Prostate gland (tissue), 2 donors: ENCODE data around the gene EIF2B2. TPM values are rescaled to one million over a fixed set of nuclear protein-coding genes. Genes with fewer than 3 reads are reported as not detected.

Source experiments
- DNase-seq: peaks from one replicate; pipeline ENCODE4 v3.0.0-alpha.2; 2019; ENCODE audit warnings: low spot score
- H3K27ac ChIP-seq, 2 donors: fragments of 200-600 bp; sonication (generic); 2 replicates each; pipeline ENCODE4 v1.5.1; 2017 to 2019
- H3K27me3 ChIP-seq: fragments of 200-600 bp; sonication (generic); replicated peaks from 2 replicates; pipeline ENCODE4 v1.5.1; 2019; ENCODE audit not compliant: insufficient read depth
- H3K36me3 ChIP-seq, 2 donors: fragments of 200-600 bp; sonication (generic); 1 replicate in 1 of 2; 2 replicates in 1 of 2; pipeline versions ENCODE4 v1.5.1 to v1.8.1; 2017 to 2019
- H3K4me1 ChIP-seq: fragments of 200-600 bp; sonication (generic); replicated peaks from 2 replicates; pipeline ENCODE4 v1.5.1; 2019
- H3K4me3 ChIP-seq, 2 donors: fragments of 200-600 bp; sonication (generic); 2 replicates each; pipeline ENCODE4 v1.5.1; 2017 to 2019
- H3K9me3 ChIP-seq: fragments of 200-600 bp; sonication (generic); 2 replicates; pipeline ENCODE4 v1.5.1; 2017
- POLR2A ChIP-seq: fragments of 450-650 bp; IDR thresholded peaks from one replicate; pipeline ENCODE4 v1.6.1; 2016; ENCODE audit warnings: antibody characterized with exemption, mild to moderate bottlenecking
- POLR2AphosphoS5 ChIP-seq: sonication (generic); formaldehyde crosslinking; IDR thresholded peaks from one replicate; pipeline ENCODE4 v1.6.1; 2017; ENCODE audit warnings: antibody characterized with exemption
- WGBS: methylation state at CpG from one replicate; pipeline ENCODE4 v1.1.5; 2018; 5-methylcytosine and 5-hydroxymethylcytosine counted together
- intact Hi-C: fragments of 100-400 bp; cut with DNase I; formaldehyde crosslinking; loops from one replicate; pipeline ENCODE4 v1.14.2; 2022
- total RNA-seq, 2 donors: library from RNA; depleted of rRNA; stranded (reverse); fragments of >200 nt; gene quantifications; one replicate each; pipeline ENCODE4 v1.1.0, GENCODE V29; 2016
- TF ChIP-seq, protein P1 (sequence below), 4 experiments: fragments of 200-600 bp in 2 of 4; fragments of 450-650 bp in 2 of 4; sonication (generic) in 2 of 4; IDR thresholded peaks; 1 replicate in 3 of 4; 2 replicates in 1 of 4; pipeline ENCODE4 v1.5.1; 2016 to 2019; ENCODE audit warnings: antibody characterized with exemption in 4 of 4, mild to moderate bottlenecking in 2 of 4, moderate library complexity in 2 of 4

The EIF2B2 gene
- total RNA-seq, 2 donors from 2014 or later, result 43.9 to 60.4 TPM

DNA sequence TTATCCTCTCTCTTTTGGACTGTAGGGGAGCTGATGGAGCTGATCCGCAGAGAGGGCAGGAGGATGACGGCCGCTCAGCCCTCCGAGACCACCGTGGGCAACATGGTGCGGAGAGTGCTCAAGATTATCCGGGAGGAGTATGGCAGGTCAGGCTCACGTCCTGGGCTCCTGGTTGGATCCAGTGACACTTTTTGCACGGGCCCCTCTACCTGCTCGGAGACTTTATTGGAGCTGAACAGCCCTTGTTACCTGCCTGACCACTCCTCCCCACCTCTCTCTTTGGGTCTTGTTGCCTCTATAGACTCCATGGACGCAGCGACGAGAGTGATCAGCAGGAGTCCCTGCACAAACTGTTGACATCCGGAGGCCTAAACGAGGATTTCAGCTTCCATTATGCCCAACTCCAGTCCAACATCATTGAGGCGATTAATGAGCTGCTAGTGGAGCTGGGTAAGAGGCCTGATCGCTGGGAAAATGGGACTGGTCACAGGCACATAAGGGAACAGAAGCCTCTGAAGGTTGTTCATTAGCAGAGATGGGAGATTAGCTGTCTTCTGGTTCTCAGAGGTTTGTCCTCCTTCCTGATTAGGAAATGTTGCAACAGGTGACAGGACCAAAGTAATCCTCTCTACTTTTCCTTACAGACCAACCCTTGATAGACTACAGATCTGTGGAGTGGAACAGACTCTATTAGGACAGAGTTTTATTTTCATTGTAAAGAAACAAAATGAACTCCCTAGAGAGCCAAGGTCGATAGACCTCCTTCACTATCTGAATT is 718 bp downstream of the EIF2B2 start:
- TF ChIP-seq POLR2AphosphoS5, result no peak
- no peak for TF ChIP-seq POLR2A
- no peak for DNase-seq
- WGBS, result 9% methylated on average over 18 of the region's 18 CpGs
- Histone ChIP-seq H3K27me3 (no peaks in the 10 kb centered on the region), H3K36me3 (peaks cover 2 to 4% of the 10 kb centered on the region in 2 donors), H3K4me1 (peaks cover 8% of the 10 kb centered on the region), H3K27ac (peak overlapping the region; percentile 67 to 80), H3K9me3 (no peaks in the 10 kb centered on the region), H3K4me3 (peak overlapping the region; percentile 53 to 67)
- intact Hi-C loops, result loop anchor here (5.0 kb wide), 1 partner anchor 56 kb away; no protein-coding TSS in a partner anchor

DNA sequence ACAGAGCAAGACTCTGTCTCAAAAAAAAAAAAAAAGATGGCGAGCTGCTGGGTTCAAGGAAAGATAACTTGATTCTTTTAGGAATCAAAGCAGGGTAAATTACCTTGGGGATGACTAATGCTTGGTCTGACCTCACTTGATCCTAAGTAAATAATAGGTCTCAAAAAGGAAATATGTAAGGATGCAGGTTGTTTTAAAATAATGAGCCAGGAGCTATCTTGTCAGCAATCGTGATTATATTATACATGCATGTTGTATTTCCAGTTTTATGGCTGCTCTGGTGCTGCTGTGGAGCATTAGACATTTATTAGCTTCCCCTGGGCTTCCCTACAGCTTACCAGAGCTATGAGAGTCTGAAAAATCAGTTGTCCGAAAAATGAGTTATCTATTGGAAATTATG is 2.6 kb downstream of the EIF2B2 start:
- H3K4me3 ChIP-seq, result no peak overlapping the region
- no peak overlapping the region for H3K27ac ChIP-seq
- WGBS, result 78% methylated on average over 3 of the region's 3 CpGs
- no peaks in the 10 kb centered on the region for H3K9me3 ChIP-seq
- peaks cover 2 to 4% of the 10 kb centered on the region in 2 donors for H3K36me3 ChIP-seq
- intact Hi-C loops, result no loop called here
- DNase-seq, result no peak
- H3K4me1 ChIP-seq, result peaks cover 8% of the 10 kb centered on the region
- H3K27me3 ChIP-seq, result no peaks in the 10 kb centered on the region
- TF ChIP-seq POLR2A (no peak), POLR2AphosphoS5 (no peak)
- TF ChIP-seq, protein P1, sequence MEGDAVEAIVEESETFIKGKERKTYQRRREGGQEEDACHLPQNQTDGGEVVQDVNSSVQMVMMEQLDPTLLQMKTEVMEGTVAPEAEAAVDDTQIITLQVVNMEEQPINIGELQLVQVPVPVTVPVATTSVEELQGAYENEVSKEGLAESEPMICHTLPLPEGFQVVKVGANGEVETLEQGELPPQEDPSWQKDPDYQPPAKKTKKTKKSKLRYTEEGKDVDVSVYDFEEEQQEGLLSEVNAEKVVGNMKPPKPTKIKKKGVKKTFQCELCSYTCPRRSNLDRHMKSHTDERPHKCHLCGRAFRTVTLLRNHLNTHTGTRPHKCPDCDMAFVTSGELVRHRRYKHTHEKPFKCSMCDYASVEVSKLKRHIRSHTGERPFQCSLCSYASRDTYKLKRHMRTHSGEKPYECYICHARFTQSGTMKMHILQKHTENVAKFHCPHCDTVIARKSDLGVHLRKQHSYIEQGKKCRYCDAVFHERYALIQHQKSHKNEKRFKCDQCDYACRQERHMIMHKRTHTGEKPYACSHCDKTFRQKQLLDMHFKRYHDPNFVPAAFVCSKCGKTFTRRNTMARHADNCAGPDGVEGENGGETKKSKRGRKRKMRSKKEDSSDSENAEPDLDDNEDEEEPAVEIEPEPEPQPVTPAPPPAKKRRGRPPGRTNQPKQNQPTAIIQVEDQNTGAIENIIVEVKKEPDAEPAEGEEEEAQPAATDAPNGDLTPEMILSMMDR (IDR thresholded peaks at IDR 0.05), result no peak

DNA sequence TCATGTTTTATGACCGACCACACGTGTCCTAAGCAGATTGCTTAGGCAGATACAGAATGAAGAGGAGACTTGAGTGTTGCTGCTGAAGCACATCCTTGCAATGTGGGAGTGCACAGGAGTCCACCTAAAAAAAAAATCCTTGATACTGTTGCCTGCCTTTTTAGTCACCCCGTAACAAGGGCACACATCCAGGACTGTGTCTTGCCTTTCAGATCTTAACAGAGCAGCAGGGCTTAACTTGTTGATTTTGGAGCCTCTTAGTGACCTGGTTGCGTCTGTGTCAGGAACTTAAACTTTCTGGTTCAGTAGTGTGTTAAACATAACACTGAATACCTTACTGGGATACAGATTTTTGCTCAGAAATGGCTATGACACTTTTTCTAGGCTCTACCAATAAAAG is 6.5 kb downstream of the EIF2B2 start:
- Histone ChIP-seq H3K27me3 (no peaks in the 10 kb centered on the region), H3K27ac (no peak overlapping the region), H3K4me1 (peaks cover under 1% of the 10 kb centered on the region), H3K36me3 (peaks cover 2 to 4% of the 10 kb centered on the region in 2 donors), H3K9me3 (no peaks in the 10 kb centered on the region), H3K4me3 (no peak overlapping the region)
- WGBS, result 57% methylated on average over 4 of the region's 4 CpGs
- intact Hi-C loops, result no loop called here
- DNase-seq, result no peak
- TF ChIP-seq, protein P1 (IDR thresholded peaks at IDR 0.05), result no peak
- no peak for TF ChIP-seq POLR2AphosphoS5
- no peak for TF ChIP-seq POLR2A

DNA sequence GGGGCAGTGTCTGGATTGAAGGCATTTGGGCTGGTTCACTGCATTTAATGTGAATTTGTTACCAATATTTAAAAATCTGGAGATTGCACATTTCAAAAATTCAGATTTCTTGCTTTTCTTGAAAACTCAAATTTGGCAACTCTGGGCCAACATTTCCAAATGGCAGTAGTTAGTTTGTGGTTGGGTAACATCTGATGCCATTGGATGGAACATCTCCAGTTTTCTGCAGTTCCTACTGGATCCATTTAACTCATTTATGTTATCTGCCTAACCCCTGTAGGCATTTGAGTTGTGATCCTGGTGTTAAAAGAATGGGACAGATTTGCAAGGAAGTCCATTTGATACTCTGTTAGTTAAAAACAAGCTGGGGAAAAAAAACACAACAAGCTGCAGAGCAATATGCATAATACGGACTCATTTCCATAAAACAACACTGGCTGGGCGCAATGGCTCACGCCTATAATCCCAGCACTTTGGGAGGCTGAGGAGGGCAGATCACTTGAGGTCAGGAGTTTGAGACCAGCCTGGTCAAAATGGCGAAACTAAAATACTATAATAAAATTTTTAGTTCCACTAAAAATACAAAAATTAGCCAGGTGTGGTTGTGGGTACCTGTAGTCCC is 7.9 kb downstream of the EIF2B2 start:
- Histone ChIP-seq H3K4me1 (no peaks in the 10 kb centered on the region), H3K4me3 (no peak overlapping the region), H3K36me3 (peaks cover 2 to 4% of the 10 kb centered on the region in 2 donors), H3K9me3 (no peaks in the 10 kb centered on the region), H3K27ac (no peak overlapping the region), H3K27me3 (no peaks in the 10 kb centered on the region)
- 98% methylated on average over 4 of the region's 4 CpGs for WGBS
- DNase-seq, result no peak
- TF ChIP-seq, protein P1 (IDR thresholded peaks at IDR 0.05), result no peak
- no peak for TF ChIP-seq POLR2A
- TF ChIP-seq POLR2AphosphoS5, result no peak
- intact Hi-C loops, result no loop called here

DNA sequence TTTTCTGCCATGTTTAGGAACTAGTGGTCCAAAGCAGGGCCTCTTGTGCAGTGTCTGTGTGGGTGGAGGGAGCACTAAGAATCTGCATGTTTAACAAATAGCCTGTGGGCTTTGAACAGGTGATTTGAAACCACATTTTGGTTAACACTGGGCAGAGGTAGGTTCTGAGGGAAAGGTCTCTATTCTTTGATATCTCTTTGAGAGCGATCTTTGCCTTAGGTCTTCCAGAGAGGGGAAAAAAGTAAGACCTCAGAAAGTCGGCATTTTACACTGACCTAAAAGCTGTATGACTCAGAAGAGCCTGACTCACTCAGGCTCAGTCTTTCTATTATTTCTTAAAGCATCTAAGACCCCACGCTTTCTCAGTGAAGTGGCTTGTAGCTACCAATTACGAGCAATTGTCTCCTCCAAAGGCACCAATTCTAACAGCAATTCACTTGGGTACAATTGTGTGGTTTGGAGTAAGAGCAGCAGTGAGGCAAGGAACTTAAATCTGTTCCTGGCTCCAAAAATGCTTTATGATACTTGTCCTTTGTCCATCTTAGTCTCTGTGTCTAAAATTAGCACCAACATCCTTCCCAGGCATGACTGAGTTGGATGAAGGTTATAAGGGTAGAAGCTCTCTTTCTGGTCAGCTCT is 8.8 kb downstream of the EIF2B2 start:
- TF ChIP-seq POLR2AphosphoS5, result no peak
- no peak for TF ChIP-seq POLR2A
- TF ChIP-seq, protein P1 (IDR thresholded peaks at IDR 0.05), result no peak
- peak overlapping the region in 1 of 2 donors; percentile 12 for H3K27ac ChIP-seq
- no peaks in the 10 kb centered on the region for H3K9me3 ChIP-seq
- H3K4me3 ChIP-seq, result no peak overlapping the region
- intact Hi-C loops, result no loop called here
- peaks cover 2 to 6% of the 10 kb centered on the region in 2 donors for H3K36me3 ChIP-seq
- 60% methylated on average over 4 of the region's 4 CpGs for WGBS
- H3K4me1 ChIP-seq, result no peaks in the 10 kb centered on the region
- no peaks in the 10 kb centered on the region for H3K27me3 ChIP-seq
- DNase-seq, result no peak
